Activated CD4-positive, alpha-beta memory T cell treated with anti-CD3 and anti-CD28 coated beads, Interleukin-2, amount 10 ng/mL, durations not matched to agents 7 days and 5 days (primary cell): ENCODE measurements around the gene ADAMTS2. TPM values are rescaled to one million over a fixed set of nuclear protein-coding genes. Genes with fewer than 3 reads are reported as not detected.

Source experiments
- CTCF ChIA-PET: fragments of 350-600 bp; sonication (Branson Sonifier 250); formaldehyde crosslinking; loops from one replicate; lab custom pipeline; 2021; ENCODE audit warnings: antibody characterized with exemption, inconsistent platforms; lab: Charles Lee
- POLR2A ChIA-PET: fragments of 350-600 bp; sonication (Branson Sonifier 250); formaldehyde crosslinking; loops from one replicate; lab custom pipeline; 2021; ENCODE audit warnings: antibody characterized with exemption; lab: Charles Lee
- DNase-seq: peaks from one replicate; pipeline ENCODE4 v3.0.0-alpha.2; 2020
- H3K27ac Mint-ChIP-seq: one replicate; pipeline ENCODE4 v1.8.0; 2021; ENCODE audit warnings: mild to moderate bottlenecking, mixed read lengths
- H3K27me3 Mint-ChIP-seq: one replicate; pipeline ENCODE4 v1.8.0; 2021; ENCODE audit warnings: mixed read lengths
- H3K36me3 Mint-ChIP-seq: one replicate; pipeline ENCODE4 v1.8.0; 2021; ENCODE audit warnings: low read depth, mixed read lengths
- H3K4me1 Mint-ChIP-seq: one replicate; pipeline ENCODE4 v1.8.0; 2021; ENCODE audit warnings: mixed read lengths
- H3K4me3 Mint-ChIP-seq: one replicate; pipeline ENCODE4 v1.8.0; 2021; ENCODE audit warnings: mild to moderate bottlenecking, mixed read lengths
- H3K9me3 Mint-ChIP-seq: one replicate; pipeline ENCODE4 v1.8.0; 2021; ENCODE audit warnings: mixed read lengths
- total RNA-seq, 2 experiments: library from RNA; stranded (reverse); gene quantifications; one replicate each; pipeline ENCODE4 v1.2.3, GENCODE V29; 2021

ADAMTS2 gene
- total RNA-seq, 2 experiments from 2014 or later, result not detected

GRCh38 chr5:179344431-179345182 lies 654 bp downstream of the ADAMTS2 start:
- H3K36me3 Mint-ChIP-seq, result no peaks in the 10 kb centered on the region
- CTCF ChIA-PET, result no interaction called here
- H3K4me3 Mint-ChIP-seq, result no peak overlapping the region
- DNase-seq, result no peak
- no peaks in the 10 kb centered on the region for H3K9me3 Mint-ChIP-seq
- POLR2A ChIA-PET, result no interaction called here
- H3K4me1 Mint-ChIP-seq, result peaks cover 6% of the 10 kb centered on the region
- peaks cover 52% of the 10 kb centered on the region for H3K27me3 Mint-ChIP-seq
- no peak overlapping the region for H3K27ac Mint-ChIP-seq

- H3K27me3 Mint-ChIP-seq, result peaks cover 49% of the 10 kb centered on the region
- ChIA-PET POLR2A (no interaction called here), CTCF (no interaction called here)
- H3K36me3 Mint-ChIP-seq, result no peaks in the 10 kb centered on the region
- no peaks in the 10 kb centered on the region for H3K9me3 Mint-ChIP-seq
- no peak overlapping the region for H3K27ac Mint-ChIP-seq
- peaks cover 6% of the 10 kb centered on the region for H3K4me1 Mint-ChIP-seq
- DNase-seq, result no peak
- H3K4me3 Mint-ChIP-seq, result no peak overlapping the region
Measured at GRCh38 chr5:179343719-179344430, 1.4 kb downstream of the ADAMTS2 start.

DNA sequence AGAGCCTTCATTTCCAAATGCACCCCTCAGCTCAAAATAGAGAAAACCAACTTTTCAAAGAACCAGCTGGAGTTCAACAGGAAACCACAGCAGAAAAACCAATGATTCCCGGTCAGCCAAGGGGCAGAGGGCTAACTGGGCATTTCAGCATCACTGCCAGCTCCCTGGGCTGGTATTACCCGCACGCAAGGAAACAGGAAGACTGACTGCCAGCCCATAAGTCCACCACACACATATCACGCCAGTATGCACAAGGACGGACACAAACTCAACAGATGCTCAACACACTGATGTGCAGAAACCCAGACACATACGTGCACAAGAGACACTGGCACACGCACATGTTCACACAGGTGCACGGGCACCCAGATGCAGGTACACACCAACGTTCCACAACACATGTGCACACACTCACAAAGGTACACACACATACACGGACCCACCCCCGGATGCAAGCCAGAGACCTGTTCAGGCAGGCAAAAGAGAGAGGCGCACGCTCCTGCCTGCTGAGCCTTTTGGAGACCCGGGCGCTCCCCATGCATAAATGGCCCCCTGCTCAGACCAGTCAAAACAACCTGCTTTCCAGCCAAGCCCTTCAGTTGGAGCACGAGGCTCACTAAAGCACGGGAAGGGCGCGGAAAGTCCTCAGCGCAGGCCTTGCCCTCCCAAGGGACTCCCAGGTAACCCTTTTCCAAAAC lies 2.1 kb downstream of the ADAMTS2 start:
- CTCF ChIA-PET, result no interaction called here
- Mint-ChIP-seq H3K4me3 (no peak overlapping the region), H3K27ac (no peak overlapping the region), H3K27me3 (peaks cover 48% of the 10 kb centered on the region), H3K36me3 (no peaks in the 10 kb centered on the region), H3K4me1 (peaks cover 6% of the 10 kb centered on the region), H3K9me3 (no peaks in the 10 kb centered on the region)
- POLR2A ChIA-PET, result no interaction called here
- no peak for DNase-seq

- H3K4me1 Mint-ChIP-seq, result peaks cover 6% of the 10 kb centered on the region
- peaks cover 42% of the 10 kb centered on the region for H3K27me3 Mint-ChIP-seq
- H3K36me3 Mint-ChIP-seq, result no peaks in the 10 kb centered on the region
Measured at GRCh38 chr5:179342577-179342976, 2.7 kb downstream of the ADAMTS2 start.

GRCh38 chr5:179340465-179340864 lies 4.8 kb downstream of the ADAMTS2 start:
- Mint-ChIP-seq H3K36me3 (no peaks in the 10 kb centered on the region), H3K27ac (no peak overlapping the region), H3K9me3 (no peaks in the 10 kb centered on the region), H3K4me1 (peaks cover 3% of the 10 kb centered on the region), H3K4me3 (no peak overlapping the region), H3K27me3 (peaks cover 23% of the 10 kb centered on the region)
- DNase-seq, result no peak
- POLR2A ChIA-PET, result no interaction called here
- CTCF ChIA-PET, result no interaction called here

More at GRCh38 chr5:179342577-179342976, 2.7 kb downstream of the ADAMTS2 start:
- no peaks in the 10 kb centered on the region for H3K9me3 Mint-ChIP-seq
- DNase-seq, result no peak
- no peak overlapping the region for H3K27ac Mint-ChIP-seq
- CTCF ChIA-PET, result no interaction called here
- no peak overlapping the region for H3K4me3 Mint-ChIP-seq
- POLR2A ChIA-PET, result no interaction called here

DNA sequence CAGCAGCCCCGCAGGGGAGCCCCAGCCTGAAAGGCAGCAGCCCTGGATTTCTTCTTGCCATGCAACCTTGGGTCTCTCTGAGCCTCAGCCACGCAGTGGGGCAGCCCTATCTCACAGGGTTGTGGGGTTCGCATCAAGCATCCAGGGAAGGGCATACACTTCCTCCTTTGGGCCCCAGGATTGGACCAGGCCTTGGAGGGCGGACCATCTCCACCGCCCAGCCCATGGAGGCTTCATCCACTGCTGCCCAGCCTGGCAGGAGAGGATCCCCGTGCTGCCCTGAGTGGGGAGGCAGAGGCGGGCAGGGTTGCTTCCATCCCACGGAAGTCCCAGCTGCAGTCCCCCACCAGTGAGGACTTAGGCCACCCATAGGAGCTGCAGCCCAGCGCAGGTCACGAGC lies 5.3 kb downstream of the ADAMTS2 start:
- POLR2A ChIA-PET, result no interaction called here
- CTCF ChIA-PET, result no interaction called here
- Mint-ChIP-seq H3K4me1 (peaks cover 3% of the 10 kb centered on the region), H3K9me3 (no peaks in the 10 kb centered on the region), H3K4me3 (no peak overlapping the region), H3K36me3 (no peaks in the 10 kb centered on the region), H3K27ac (no peak overlapping the region), H3K27me3 (peaks cover 23% of the 10 kb centered on the region)
- no peak for DNase-seq

GRCh38 chr5:179339081-179339480 lies 6.2 kb downstream of the ADAMTS2 start:
- Mint-ChIP-seq H3K9me3 (no peaks in the 10 kb centered on the region), H3K27ac (no peak overlapping the region), H3K27me3 (peaks cover 23% of the 10 kb centered on the region), H3K4me3 (no peak overlapping the region), H3K4me1 (peaks cover 3% of the 10 kb centered on the region), H3K36me3 (no peaks in the 10 kb centered on the region)
- ChIA-PET CTCF (no interaction called here), POLR2A (no interaction called here)
- no peak for DNase-seq

- peaks cover 16% of the 10 kb centered on the region for H3K27me3 Mint-ChIP-seq
- no peak overlapping the region for H3K4me3 Mint-ChIP-seq
- H3K36me3 Mint-ChIP-seq, result no peaks in the 10 kb centered on the region
- CTCF ChIA-PET, result no interaction called here
- H3K9me3 Mint-ChIP-seq, result no peaks in the 10 kb centered on the region
- POLR2A ChIA-PET, result no interaction called here
- no peaks in the 10 kb centered on the region for H3K4me1 Mint-ChIP-seq
- H3K27ac Mint-ChIP-seq, result no peak overlapping the region
- no peak for DNase-seq
Measured at GRCh38 chr5:179337796-179338676, 7.2 kb downstream of the ADAMTS2 start.

DNA sequence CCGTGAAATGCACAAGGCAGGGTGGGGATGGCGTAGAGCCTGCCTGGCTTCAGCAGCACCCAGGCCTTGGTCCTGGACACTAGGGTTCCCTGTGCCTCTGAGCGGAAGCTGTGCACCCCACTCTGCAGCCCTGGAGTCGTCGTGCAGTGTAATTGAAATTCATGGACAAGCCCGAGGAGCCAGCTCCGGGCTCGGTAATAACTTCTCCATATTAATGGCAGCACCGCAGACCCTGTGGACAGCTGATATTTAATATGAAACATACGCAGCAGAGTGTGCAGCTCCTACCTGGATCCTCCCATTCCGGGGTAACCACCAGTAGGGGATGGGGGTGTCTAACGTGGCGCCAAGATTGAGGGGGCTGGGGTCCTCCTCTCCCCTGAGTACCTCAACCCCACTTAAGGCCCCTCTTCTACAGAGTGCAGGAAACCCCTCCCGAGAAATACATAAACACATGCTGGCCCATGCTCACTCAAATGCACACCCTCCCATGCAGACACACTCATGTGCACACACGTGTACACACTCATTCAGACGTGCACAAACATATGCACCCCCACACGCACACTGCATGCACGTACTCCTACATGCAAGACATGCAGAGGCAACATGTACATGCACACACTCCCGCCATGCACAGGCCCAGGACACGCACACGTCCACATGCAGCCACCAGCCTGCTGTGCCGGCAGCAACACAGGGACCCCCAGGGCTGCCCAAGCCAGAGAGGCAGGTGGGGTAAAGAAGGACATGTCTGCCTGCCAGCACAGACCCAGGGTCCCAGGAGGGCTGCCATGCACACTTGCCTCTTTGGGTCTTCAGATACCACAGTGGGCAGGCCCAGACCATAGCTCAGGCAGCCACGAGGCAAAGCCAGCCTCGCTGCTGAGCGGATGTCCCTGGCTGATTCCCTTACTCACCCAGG lies 8.1 kb downstream of the ADAMTS2 start:
- no peak for DNase-seq
- ChIA-PET CTCF (interaction anchor here (0.7 kb wide), 1 partner anchor 65 kb away, joined by 3 read pairs; no protein-coding TSS in a partner anchor), POLR2A (no interaction called here)
- Mint-ChIP-seq H3K27me3 (peaks cover 8% of the 10 kb centered on the region), H3K9me3 (no peaks in the 10 kb centered on the region), H3K27ac (no peak overlapping the region), H3K4me1 (no peaks in the 10 kb centered on the region), H3K36me3 (no peaks in the 10 kb centered on the region), H3K4me3 (no peak overlapping the region)

DNA sequence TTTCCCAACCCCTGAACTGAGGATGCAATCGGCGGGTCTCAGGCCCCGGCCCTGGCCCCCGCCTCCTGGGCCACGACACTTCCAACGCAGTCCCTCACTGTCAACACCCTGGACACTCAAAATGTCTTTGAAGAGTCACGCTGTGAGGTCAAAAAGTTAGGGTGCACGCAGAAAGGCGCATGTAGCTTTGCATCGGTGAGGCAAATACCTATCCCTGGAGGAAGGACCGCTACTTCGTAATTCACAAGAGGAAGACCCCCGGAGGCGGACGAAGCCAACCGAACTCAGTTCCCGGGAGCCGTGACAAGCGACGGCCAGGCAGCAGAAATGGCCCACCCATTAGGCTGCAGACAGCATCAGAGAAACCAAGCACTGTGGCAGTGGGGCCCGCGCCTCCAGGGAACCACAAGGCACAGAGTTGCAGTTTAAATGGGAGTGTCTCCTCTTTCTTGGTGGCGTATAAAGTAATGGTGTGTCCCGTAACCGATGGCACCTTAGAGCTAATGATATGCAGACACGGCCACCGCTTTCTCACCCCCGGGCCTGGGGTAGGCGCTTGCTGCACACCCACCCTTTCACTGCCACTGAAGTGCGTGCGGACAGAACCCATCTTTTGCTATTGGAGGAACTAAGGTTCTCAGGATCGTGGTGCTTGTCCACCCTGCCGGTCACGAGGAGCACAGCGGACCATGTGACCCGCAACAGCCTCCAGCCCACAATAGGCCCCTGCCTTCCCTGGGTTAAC lies 9.0 kb downstream of the ADAMTS2 start:
- H3K9me3 Mint-ChIP-seq, result no peaks in the 10 kb centered on the region
- no peaks in the 10 kb centered on the region for H3K36me3 Mint-ChIP-seq
- H3K27me3 Mint-ChIP-seq, result peaks cover 4% of the 10 kb centered on the region
- H3K4me3 Mint-ChIP-seq, result no peak overlapping the region
- no peak for DNase-seq
- ChIA-PET POLR2A (no interaction called here), CTCF (interaction anchor here (0.7 kb wide), 1 partner anchor 66 kb away, joined by 3 read pairs; no protein-coding TSS in a partner anchor)
- H3K27ac Mint-ChIP-seq, result no peak overlapping the region
- H3K4me1 Mint-ChIP-seq, result no peaks in the 10 kb centered on the region
